Measurements from ENCODE around the gene JMJD8. TPM values are rescaled to one million over a fixed set of nuclear protein-coding genes. Genes with fewer than 3 reads are reported as not detected.

JMJD8 gene
- total and polyA plus RNA-seq, 10 of the 15 experiments (the other 5 are each of a cell fraction or from before 2014, with no cell fraction given): 1.00 to 50.4 (median 30.7) TPM

DNA sequence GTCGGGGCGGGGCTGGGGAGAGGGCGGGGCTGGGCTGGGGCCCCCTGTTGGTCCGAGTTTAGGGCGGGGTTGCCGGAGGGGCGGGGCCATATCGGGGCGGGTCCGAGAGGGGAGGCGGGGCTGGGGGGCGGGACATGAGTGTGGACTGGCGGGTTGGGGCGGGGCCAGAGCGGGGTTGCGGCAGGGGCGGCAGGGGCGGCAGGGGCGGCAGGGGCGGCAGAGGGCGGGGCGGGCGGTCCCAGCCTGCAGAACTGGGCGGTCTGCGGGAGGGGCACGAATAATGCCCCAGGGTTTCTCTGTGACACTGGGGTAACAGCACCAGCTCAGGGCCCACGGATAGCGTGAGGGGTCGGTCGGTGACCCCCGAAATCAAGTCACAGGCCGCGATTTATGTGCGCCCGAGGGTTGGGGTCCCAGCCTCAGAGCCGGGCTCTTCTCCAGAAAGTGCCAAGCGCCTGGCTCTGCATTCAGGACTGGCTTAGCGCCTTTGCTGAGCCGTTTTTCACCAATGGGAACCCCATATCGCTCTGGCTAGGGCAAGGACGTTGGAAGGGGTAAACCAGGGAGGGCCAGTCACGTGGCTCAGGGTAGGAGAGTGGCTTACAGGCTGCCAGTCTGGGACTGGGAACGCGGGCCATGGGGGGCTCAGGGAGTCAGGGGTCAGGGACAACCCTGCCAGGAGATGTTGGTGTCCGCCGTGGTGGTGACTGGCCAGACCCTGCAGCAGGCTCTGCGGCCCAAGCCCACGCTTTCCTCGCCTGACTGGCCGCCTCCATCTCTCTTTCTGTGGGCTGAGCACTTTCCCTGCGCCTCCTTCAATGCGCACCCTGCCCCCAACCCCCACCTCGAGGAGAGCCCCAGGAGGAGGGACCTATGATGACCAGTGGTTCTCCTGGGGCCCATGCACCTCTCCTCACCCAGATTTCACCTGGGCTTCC, 46.8 kb downstream of the JMJD8 start (continued):
- TF ChIP-seq, protein P1, sequence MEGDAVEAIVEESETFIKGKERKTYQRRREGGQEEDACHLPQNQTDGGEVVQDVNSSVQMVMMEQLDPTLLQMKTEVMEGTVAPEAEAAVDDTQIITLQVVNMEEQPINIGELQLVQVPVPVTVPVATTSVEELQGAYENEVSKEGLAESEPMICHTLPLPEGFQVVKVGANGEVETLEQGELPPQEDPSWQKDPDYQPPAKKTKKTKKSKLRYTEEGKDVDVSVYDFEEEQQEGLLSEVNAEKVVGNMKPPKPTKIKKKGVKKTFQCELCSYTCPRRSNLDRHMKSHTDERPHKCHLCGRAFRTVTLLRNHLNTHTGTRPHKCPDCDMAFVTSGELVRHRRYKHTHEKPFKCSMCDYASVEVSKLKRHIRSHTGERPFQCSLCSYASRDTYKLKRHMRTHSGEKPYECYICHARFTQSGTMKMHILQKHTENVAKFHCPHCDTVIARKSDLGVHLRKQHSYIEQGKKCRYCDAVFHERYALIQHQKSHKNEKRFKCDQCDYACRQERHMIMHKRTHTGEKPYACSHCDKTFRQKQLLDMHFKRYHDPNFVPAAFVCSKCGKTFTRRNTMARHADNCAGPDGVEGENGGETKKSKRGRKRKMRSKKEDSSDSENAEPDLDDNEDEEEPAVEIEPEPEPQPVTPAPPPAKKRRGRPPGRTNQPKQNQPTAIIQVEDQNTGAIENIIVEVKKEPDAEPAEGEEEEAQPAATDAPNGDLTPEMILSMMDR (IDR thresholded peaks at IDR 0.05 in 2 of 3, conservative IDR thresholded peaks at IDR 0.05 in 1 of 3; ENCODE audit: control insufficient read depth in 2 of 3, extremely low read depth in 1 of 3, insufficient read depth in 1 of 3, low read depth in 3 of 3, low read length in 3 of 3): no peak
- peak in 1 of 2 experiments; percentile 17; a peak in 1 of 3 replicates for TF ChIP-seq EGR1 (IDR thresholded peaks at IDR 0.05; ENCODE audit: borderline replicate concordance in 1 of 2, low read depth in 2 of 2, low read length in 2 of 2)

DNA sequence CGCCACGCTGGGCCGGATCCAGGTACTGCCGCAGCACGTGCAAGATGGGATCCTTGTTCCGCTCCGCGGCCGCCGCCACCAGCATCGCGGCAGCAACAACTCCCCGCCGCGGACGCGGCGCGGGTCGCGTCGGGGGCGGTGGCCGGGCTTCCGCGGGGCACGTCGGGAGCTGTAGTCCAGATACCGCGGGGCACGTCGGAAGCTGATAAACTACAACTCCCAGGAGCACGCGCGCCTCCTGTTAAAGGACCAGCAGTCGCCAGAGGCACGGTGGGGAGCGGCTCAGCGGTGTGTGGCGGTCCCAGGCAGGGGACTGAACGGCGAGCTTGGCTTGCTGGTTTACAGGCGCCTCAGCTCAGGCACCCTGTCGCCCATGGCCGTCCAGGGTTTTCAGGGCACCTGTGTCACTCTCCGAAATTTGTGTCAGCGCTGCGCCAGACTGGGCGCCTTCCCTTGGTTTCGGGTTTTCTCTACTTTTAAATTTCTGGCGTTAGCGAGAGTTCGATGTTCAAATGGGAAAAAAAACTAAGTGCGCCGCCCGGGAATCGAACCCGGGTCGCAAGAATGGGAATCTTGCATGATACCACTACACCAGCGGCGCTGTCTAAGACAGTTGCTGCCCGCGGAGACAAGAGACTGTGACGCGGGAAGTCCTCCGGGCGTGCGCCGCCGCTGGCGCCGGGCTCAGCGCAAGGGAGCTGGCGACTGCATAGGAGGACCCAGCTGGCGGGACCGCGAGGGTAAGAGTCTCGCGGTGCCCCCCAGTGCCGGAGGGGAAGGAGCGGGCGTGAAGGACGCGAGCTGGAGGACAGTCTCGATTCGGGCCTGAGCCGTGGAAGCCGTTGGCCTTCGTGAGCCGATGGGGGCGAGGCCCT, 47.7 kb downstream of the JMJD8 start, which contains the start of gene METTL26:
Gene METTL26, minus strand, starts transcription at position 100 of the 875 bp plus-strand sequence. Its CDS starts 15 bp downstream, at position 85.
- peak; percentile 92 for ATAC-seq
- H2AFZ ChIP-seq (ENCODE audit: control insufficient read depth, low read depth, low read length): peak within 1 kb of the TSS; percentile 98
- no peaks in the 10 kb centered on the region for H3K9me3 ChIP-seq (replicated peaks; ENCODE audit: control insufficient read depth, insufficient read depth, low read length)
- H3K36me3 ChIP-seq (ENCODE audit: control insufficient read depth in 2 of 2, insufficient read depth in 2 of 2, low read length in 1 of 2): peaks cover 0 to 4% of the 10 kb centered on the region in 2 experiments; a peak in 3 of 4 replicates
- WGBS (ENCODE audit: insufficient coverage, insufficient replicate concordance, low lambda C conversion rate, missing lambda C conversion rate): under 1% methylated on average over 86 of the region's 91 CpGs
- BruUV-seq (replicated peaks): no TSS peak
- H3K4me2 ChIP-seq (ENCODE audit: control insufficient read depth, insufficient read depth): peak within 1 kb of the TSS; percentile 91
- ChIA-PET CTCF (interaction anchor here (1.1 to 1.5 kb wide), 5 partner anchors 12 to 59 kb away, joined by 4 to 11 read pairs (median 4); partner anchors contain the start of genes RHOT2 and WDR90), SMC1A (ENCODE audit: uncharacterized antibody, unreplicated experiment) (interaction anchor here (1.6 kb wide), 1 partner anchor 12 kb away, joined by 5 read pairs; no protein-coding TSS in a partner anchor), RAD21 (ENCODE audit: unreplicated experiment) (interaction anchor here (0.6 to 2.0 kb wide), 4 partner anchors 13 to 110 kb away, joined by 3 to 13 read pairs (median 4); partner anchors contain the start of genes CAPN15, RHBDL1 and WDR90), POLR2A (interaction anchor here (0.6 to 1.9 kb wide), 12 partner anchors 11 to 1136 kb away, joined by 3 to 5 read pairs (median 4); partner anchors contain the start of genes RHOT2 and WDR90)
- no peaks in the 10 kb centered on the region for H3K27me3 ChIP-seq (replicated peaks in 1 of 2; ENCODE audit: control insufficient read depth in 2 of 2, insufficient read depth in 2 of 2, low read length in 1 of 2)
- peak; percentile 68 for DNase-seq (ENCODE audit: low read depth, low spot score)
- intact Hi-C loops (cut with micrococcal nuclease; ENCODE audit: unreplicated experiment): loop anchor here (1.0 to 5.0 kb wide), 3 partner anchors 46 to 109 kb away; partner anchors contain the start of genes CAPN15, JMJD8 and STUB1
- peak within 1 kb of the TSS; percentile 88 for H3K4me3 ChIP-seq
- peak within 1 kb of the TSS; percentile 82 for H3K27ac ChIP-seq (ENCODE audit: control insufficient read depth, insufficient read depth)
- peaks cover 13% of the 10 kb centered on the region for H3K4me1 ChIP-seq (ENCODE audit: control insufficient read depth, insufficient read depth, low read length)
- in situ Hi-C loops (cut with MboI): no loop called here
- no peaks in the 10 kb centered on the region for H4K20me1 ChIP-seq (ENCODE audit: control insufficient read depth, insufficient read depth)
- FAIRE-seq: peak; percentile 95
- peaks cover 20% of the 10 kb centered on the region for H3K79me2 ChIP-seq (ENCODE audit: control insufficient read depth, insufficient read depth, low read length)
- peak within 1 kb of the TSS; percentile 85 for H3K9ac ChIP-seq (ENCODE audit: control insufficient read depth, insufficient read depth, low read length)
- TF ChIP-seq RAD51 (IDR thresholded peaks at IDR 0.05) (no peak), TAF1 (IDR thresholded peaks at IDR 0.05; ENCODE audit: borderline replicate concordance, low read depth, low read length) (0 out of 2 replicates have a peak, but pooled peaks have one; percentile 30), ESRRA (IDR thresholded peaks at IDR 0.05; ENCODE audit: low read length) (no peak; the same call in 1 of the 2 replicates), HDAC2 (IDR thresholded peaks at IDR 0.05) (no peak), BCL11A (IDR thresholded peaks at IDR 0.05; ENCODE audit: low read depth, low read length) (no peak), POU2F2 (IDR thresholded peaks at IDR 0.05; ENCODE audit: borderline replicate concordance, low read depth, low read length) (peak; percentile 7; the same call in 1 of the 3 replicates), SREBF1 (IDR thresholded peaks at IDR 0.05; ENCODE audit: low read length) (peak; percentile 27), CBX5 (IDR thresholded peaks at IDR 0.05; ENCODE audit: low read depth) (no peak), RELA (IDR thresholded peaks at IDR 0.05; ENCODE audit: borderline replicate concordance, partially characterized antibody) (peak; percentile 17), NBN (IDR thresholded peaks at IDR 0.05) (peak; percentile 89)
- TF ChIP-seq, protein P2, sequence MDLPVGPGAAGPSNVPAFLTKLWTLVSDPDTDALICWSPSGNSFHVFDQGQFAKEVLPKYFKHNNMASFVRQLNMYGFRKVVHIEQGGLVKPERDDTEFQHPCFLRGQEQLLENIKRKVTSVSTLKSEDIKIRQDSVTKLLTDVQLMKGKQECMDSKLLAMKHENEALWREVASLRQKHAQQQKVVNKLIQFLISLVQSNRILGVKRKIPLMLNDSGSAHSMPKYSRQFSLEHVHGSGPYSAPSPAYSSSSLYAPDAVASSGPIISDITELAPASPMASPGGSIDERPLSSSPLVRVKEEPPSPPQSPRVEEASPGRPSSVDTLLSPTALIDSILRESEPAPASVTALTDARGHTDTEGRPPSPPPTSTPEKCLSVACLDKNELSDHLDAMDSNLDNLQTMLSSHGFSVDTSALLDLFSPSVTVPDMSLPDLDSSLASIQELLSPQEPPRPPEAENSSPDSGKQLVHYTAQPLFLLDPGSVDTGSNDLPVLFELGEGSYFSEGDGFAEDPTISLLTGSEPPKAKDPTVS (IDR thresholded peaks at IDR 0.05; ENCODE audit: low read depth, low read length): no peak
